ENCODE measurements around the gene CD69.

CD69 gene

DNA sequence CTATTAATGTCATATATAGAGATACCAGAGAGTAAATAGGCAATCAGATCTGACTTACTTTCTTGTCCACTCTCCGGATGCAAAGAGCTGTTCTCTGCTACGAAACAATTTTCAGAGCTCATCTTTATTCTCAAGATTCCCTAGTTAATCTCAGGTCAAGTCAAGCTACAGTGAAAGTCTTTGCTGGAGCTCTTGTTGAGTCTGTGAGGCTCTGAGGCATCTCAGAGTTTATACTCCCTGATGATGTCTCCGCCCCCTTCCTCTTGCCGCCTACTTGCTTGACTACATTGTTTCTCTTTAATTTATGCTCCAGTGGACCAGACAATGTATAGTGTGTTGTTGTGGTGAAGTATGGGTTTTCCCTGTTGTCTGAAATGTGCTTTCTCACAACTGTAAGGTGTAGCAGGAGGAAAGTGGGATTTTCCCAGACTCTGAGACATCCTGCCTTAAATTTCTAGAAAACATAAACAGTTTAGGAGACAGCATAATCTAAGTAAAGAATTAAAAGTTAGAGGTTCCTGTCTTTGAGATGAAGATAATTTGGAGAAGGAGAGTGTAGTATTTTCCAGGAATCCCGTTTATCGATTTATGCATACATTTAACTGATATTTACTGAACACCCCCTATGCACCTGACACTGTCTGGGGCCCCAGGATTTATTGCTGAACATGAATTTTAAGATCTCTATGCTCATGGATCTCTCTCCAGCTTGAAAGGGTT lies at the start of gene CD69:
Gene CD69, minus strand, starts transcription at position 203 of the 720 bp plus-strand sequence. Its CDS starts 81 bp downstream, at position 122.
- no peak for DNase-seq

DNA sequence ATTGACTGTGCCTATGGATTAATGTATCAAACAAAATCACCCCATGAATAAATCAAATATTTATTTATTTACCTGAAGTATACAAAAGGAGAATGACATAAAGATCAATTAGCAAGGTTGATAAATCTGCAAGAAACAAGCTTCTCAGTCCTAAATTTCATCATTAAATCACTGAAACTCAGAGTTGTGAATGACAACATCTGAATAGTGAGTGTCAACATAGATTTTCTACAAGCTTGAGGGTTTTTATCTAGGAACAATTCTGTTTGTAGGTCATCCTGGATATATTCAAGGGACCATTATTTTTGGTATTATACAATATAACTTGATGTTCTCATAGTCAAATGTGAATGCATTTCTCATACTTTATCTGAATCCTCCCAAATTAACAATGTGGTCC lies 49.2 kb upstream of the CD69 start:
- DNase-seq = no peak

DNA sequence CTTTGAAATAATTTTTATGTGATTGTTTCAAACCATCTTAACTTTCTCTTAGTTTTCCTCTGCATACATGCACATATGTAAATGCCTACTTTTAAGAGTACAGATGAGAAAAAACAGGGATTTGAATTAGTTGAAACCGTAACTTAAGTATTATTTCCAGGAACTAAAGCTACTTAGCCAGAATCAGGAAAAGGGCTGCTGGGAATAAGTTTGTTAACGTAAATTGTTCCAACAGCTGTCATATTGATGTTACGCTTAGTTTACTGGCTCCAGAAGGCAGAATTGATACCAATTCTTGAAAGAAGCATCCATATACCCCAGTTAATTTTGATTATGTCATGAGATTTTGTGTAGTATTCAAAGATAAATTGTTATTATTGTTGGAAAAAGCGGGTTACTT lies 48.6 kb upstream of the CD69 start:
- DNase-seq = no peak

DNA sequence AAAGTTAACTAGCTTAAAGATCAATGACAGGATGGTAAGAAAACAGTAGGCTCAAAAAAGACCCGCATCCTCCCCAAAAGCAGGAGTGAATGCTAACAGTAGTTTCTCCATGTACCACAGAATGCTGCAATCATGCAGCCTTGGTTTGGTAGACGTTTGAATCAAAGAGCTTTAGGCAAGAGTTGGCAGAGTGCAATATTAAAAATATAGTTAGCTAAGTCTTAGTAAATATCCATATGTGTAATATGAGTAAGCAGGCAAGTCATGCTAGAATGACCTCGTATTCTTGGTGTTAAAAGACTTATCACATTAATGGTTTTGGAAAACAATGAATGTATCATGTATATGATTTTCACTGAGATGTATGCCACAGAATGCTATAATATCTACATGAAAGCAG lies 47.8 kb upstream of the CD69 start:
- no peak for DNase-seq

DNA sequence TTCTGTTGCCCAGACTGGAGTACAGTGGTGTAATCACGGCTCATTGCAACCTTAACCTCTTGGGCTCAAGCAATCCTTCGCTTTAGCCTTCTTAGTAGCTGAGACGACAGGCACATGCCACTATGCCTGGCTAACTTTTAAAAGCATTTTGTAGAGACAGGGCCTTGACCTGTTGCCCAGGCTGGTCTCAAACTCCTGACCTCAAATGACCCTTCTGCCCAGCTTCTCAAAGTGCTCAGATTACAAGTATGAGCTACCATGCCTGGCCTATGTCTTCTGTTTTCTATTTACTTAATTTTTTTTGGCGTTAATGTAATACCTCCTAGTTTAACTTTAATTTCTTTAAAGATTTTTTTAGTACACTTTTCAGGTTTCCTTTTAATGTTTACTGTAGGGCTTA lies 46.0 kb upstream of the CD69 start:
- no peak for DNase-seq

DNA sequence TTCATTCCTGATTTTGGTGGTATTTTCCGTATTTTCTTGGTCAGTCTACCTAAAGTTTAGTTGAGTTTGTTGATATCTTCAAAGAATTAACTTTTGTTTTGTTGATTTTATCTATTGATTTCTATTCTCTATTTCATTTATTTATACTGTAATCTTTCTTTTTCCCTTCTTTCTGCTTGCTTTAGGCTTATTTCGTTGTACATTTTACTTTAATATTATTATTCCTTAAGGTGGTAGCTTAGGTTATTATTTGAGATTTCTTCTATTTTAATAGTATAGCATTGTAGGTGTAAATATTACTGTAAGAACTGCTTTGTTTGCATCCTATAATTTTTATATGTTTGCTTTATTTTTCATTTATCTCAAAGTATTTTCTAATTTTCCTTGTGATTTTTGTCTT lies 45.2 kb upstream of the CD69 start:
- DNase-seq = no peak

DNA sequence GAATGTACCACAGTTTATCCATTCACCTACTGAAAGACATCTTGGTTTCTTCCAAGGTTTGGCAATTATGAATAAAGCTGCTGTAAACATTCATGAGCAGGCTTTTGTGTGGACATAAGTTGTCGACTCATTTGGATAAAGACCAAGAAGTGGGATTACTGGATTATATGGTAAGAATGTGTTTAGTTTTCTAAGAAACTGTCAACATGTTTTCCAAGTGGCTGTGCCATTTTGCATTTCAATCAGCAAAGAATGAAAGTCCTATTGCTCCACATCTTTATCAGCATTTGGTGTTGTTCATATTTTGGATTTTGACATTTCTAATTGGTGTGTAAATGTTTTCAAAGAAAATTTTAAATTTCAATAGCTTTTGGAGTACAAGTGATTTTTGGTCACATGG lies 39.3 kb upstream of the CD69 start:
- DNase-seq = no peak

DNA sequence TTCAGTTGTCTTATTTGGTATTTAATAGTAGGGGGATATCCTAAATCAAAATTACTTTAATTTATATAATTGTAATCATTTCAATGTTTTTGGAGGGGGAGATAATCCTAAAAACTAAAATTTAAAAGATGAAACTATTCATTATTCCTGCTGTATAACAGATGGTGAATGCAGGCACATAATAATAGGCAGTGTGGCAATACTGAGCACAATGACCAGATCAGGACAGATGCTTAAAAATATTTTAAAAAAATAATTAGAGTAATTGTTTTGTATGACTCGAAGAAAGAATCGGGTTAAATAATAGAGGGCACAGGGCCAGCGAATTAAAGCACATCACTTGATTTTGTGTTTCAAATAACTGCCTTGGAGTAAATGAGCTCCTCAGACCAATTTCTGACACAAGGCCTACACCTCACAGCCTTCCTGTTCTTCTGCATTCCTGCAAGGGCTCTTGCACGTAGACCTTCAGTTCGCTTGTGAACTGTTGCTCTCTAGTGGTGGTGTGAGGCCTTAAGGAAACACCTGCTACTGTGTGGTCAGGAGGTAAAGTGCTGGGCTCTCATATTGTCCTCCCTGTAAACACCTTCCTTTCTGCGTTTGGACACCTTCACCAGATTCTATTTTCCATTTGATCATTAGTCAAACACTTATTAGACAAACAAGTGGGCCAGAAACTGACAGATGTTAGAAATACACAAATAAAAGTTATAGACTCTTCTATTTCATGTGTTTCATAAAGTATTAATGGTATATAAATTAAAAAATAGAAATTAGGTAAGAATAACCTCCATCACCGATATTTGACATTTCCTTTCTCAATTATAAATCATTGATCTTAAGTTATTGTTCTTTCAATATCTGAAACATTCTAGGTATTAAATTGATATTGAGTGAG lies 37.3 kb upstream of the CD69 start:
- DNase-seq = peak in 1 of 58 donors; percentile 6

DNA sequence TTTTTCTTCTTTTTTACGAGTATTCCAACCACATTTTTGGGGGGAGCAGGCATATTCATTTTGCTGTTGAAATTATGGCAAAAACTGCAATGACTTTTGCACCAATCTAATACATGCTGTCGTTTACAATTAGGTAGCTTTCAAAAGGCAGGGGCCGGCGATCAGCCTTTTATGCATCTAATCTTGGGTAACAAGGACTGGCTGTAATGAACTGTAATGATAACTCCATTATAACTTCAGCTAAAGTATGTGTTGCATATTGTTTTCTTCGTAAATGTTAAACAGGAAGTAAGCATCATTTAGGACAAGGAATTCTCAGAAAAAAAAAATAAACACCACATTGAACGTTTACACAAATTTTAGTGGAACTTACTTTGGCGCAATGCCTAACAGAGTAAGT lies 36.3 kb upstream of the CD69 start:
- DNase-seq = no peak

DNA sequence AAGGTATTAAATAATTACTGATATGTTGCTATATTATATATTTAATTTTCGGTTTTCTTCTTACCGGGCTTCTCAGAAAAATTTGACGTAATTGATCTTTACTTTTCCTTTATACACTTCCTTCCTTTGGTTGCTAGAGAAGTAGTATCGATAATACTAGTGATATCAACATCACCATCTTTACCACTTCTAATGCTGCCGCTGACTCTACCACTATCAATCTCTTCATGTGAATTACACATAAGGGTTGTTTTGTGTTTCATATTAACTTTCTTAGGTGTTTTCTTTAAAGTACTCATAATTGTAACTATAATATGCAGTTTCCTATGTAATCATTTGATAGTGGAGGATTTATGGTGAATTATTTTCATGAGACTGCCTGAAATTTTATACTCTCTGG lies 35.6 kb upstream of the CD69 start:
- DNase-seq = no peak

DNA sequence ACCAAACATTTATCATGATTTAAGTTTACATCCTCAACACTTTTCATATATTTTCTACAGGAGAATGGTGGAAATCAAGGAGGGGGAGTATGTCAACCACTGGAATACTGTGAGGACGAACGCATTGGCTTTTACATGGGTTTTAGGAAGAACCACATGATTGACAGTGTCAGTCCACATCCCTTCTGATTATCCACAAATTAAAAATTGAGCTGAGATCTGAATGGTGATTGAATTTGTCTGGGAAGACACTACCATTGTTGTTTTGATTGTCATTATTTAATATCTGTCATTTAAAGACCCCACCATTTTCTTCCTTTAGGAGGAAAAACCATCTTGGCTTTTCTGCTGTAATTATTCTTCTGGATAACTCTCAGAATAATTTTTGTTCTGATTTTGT lies 35.2 kb upstream of the CD69 start:
- DNase-seq = no peak

DNA sequence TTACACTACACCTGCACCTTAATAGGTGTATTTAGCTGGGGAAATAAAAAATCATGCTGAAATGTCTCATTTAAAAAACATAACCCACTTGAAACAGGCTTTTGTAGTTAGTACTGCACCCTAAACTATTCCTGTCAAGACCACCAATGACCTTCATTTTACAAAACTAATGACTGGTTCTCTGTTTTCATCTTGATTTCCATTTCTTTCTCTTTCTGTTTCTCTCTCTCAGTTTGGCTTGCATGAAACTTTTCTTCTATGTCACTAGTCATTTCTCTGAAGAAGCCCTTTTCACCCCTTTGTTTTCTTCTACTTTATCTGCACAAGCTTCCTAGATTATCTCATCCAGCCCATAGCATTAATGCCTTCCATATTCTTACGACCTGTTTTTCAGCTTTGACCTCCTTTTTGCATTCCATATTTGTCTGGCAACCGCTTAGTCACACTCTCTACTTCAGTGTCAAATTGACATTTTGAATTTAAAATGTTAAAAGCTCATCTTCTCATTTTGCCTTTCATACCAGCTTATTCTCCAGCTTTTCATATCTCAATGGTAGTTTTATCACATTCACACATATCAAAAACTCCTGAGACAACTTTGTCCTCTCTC lies 33.9 kb upstream of the CD69 start:
- no peak for DNase-seq

DNA sequence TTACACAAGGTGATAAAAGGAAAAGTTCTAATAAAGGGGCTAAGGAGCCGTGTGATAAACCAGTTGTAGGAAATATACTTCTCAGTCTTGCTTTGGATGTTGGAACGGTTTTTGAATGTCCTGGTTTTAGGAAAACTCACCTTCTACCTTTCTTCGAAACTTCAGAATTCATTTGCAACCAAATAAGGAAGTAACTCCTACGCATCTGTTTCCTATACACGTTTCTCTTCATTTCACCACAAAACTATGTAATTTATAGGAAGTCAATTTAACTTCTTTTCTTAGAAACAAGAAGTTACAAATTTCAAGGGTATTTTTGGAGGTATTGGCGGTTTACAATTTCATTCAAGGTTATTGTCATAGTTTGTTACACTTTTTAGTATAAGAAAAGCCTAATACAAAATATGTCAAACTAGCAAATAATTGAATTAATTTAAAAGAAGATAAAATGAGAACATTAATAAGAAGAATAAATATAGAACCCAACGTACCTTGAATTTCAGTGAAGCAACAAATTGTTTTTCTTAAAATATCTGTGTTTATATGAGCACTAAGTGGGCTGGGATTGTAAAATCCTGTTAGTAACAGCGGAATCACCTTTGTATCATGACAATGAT lies 33.2 kb upstream of the CD69 start:
- no peak for DNase-seq

DNA sequence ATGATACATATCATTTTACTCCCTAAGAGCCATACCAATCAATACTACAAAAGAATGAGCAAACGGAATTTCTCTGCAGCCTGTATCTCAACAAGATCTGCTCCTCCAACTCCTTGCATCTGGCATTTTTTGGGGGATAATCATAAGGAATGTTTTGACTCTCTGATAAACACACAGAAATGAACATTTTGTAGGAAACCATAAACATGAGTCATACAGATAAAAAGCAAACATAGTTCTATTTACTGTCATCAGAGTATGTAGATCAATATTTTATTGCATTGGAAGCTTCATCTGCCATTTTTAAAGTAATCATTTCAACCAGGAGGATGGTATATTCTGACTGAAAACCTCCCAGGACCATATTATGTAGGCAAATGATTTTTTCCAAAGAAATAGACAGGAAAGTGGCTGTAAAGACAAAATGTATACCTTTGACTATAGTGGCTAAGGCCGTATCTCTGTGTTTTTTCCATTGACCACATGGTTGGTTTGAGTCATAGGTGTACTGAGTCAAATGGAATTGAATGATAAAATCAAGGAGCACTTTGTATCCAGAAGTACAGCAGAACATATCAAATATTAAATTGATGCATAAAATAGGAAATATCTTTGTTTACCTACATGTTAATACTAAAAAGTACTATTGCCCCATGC lies 32.4 kb upstream of the CD69 start:
- DNase-seq = no peak

DNA sequence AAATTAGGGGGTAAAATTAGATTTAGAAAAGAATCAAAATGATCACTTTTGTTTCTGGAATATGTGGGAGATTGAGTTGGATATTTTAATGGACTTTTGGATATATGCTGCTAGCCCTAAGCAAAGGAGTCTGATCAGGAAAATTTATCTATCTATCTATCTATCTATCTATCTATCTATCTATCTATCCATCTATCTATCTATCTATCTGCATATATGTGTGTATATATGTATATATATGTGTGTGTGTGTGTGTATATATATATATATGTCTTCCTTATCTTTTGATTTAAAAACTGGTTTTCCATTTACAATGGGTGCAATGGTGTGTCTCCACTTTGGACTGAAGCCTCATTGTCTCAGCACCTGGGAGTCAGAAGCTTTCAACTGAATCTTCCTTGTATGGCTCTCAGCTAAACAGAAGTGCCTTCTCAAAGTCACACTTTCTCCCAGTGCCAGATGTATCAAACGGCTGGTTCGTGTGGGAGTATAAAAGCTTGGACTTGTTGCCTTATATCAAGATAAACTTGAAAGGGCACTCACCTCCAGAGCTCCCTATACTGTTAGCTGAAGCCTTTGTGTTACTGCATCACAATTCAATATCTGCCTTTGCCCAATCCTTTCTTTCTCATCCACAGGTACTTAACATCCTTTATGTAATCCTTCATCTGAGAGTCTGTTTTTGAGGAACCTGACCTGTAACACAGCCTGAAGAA lies 31.6 kb upstream of the CD69 start:
- DNase-seq = no peak

DNA sequence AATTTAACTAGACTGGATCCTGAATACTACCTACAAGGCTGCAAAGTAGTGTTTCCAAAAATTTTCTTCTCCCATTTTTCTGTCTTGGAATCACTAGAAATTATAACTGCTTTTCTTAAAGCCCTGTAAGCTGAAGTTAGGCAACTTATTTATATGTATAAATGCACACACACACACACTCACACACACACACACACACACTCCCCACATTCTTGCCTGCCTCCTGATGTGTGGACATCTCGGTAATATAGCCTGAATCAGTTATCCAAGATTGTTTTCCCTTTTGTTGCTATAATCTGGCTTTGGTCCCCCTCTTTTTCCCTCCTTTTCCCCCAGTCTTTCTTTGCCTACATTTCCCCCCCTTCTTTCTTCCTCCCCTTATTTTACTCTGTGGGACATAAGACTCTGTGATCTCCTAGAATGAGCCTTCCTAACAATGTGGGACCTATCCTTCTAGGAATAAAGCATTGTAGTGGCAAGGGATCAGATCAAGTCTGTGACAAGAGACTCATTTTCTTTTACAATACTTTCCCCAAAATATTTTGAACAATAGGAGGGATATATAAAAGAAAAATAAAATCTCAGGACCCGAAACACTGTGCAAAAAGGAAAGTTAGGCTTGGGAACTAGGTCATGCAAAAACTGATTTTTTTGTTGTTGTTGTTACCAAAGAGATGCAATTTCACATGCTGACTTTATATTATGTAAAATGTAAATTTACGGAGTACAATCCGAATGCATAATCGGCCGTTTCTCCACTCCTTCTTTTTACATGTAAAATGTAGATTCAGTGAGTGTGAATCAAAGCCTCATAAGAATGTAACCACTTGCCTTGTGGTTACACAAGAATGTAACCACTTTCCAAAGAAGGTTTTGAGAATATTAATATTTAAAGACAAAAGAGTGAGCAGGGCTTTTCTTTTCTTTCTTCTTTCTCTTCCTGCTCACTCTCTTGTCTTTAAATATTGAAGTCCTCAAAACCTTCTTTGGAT lies 26.3 kb upstream of the CD69 start:
- DNase-seq = no peak

DNA sequence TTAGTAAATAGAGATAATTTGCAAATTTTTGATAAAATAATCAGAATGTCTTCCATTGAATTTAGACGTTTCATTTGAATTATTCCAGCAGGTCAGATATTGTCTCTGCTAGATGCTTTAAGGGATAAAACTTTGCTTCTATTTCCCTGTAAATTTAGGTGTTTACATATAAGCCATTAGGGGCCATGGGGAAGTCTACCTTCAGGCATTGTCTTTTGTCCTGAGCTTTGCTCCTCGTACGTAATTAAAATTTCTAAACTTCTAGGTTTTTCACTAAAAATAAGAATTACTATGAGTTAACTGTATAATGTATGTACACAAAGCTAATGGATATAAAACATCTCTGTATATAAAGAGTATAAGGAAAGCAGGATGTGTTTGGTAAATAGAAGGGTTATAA lies 24.1 kb upstream of the CD69 start:
- no peak for DNase-seq

DNA sequence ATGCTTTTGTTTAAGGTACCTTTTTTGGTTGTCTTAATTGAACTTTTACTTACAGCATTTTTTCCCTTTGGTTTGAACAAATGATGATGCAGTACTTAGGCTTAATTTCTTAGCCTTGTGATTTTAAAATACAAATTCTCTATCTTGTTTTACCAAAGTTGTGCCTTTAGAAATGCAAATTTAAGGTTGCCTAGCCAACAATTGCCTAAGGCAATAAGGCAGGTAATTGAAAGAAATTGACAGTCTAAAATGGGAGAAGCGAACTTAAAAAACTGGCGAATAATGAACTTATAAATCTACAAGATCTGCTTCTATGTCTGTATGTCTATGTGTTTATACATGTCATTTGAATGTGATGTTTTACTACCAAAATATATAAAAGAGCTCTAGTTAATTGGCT lies 23.6 kb upstream of the CD69 start:
- no peak for DNase-seq
